Activated CD4-positive, alpha-beta T cell treated with anti-CD3 and anti-CD28 coated beads for 48 hours (primary cell): ENCODE measurements around the gene RYR3.

ENCODE experiments used
- DNase-seq: peaks from one replicate; pipeline ENCODE4 v3.0.0-alpha.2; 2020

The RYR3 gene

DNA sequence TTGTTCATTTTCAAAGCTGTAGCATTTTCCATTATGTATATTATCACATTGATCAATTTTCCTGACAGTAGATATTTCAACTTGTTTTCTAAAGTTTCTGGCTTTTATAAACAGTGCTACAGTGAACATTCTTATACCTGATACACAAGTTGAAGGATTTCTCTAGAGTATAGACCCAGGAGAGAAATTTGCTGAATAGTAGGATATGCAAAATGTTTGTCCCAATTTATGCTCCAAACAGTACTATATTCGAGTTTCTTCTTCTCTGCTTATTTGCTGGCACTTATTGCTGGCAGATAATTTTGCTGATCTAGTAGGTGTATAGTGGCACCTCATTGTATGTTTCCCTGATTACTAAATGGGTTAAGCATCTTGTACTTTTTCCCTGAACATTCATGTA is 540.3 kb downstream of the RYR3 start:
- DNase-seq: no peak

DNA sequence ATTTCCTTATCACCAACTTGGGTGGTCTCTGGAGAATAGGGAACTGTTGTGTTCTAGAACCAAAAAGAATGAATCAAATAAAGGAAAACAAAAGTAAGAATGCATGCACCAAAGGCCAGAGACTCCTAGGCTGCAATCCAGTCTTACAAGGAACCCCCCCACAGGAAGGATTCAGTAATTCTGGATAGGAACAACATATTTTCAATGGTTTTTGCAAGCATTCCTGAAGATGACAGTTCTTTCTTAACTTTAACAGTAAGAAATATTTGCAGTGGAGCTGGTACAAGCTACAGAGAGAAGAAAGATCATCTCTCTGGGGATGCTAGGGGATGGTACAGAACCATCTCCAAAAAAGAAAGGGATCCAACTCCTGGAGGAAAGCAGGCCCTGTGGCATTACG is 541.3 kb downstream of the RYR3 start:
- no peak for DNase-seq

DNA sequence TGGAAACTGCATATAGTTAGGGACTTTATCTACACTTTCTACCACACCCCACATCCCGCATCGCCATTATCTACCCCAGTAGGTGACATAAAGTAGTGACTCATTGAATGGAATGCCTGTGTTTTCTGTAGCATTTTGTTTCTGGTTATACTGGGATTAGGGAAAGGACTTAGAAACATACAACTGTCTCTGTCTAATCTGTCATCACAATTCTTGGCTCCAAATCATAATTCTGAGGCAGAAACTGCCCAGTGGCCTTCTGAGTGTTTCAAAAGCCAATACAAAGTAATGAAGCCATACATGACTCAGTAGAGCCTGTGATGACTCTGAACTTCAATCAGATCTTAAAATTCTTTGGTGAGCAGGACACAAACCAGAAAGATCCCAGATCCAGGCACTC is 541.8 kb downstream of the RYR3 start:
- no peak for DNase-seq

GRCh38 chr15:33857726-33858125 is 547.0 kb downstream of the RYR3 start:
- no peak for DNase-seq

GRCh38 chr15:33858836-33859235 is 548.1 kb downstream of the RYR3 start:
- DNase-seq: no peak

GRCh38 chr15:33859992-33860545 is 549.3 kb downstream of the RYR3 start:
- DNase-seq: no peak

- no peak for DNase-seq
These were observed 550.0 kb downstream of the RYR3 start for GRCh38 chr15:33860754-33861153.

DNA sequence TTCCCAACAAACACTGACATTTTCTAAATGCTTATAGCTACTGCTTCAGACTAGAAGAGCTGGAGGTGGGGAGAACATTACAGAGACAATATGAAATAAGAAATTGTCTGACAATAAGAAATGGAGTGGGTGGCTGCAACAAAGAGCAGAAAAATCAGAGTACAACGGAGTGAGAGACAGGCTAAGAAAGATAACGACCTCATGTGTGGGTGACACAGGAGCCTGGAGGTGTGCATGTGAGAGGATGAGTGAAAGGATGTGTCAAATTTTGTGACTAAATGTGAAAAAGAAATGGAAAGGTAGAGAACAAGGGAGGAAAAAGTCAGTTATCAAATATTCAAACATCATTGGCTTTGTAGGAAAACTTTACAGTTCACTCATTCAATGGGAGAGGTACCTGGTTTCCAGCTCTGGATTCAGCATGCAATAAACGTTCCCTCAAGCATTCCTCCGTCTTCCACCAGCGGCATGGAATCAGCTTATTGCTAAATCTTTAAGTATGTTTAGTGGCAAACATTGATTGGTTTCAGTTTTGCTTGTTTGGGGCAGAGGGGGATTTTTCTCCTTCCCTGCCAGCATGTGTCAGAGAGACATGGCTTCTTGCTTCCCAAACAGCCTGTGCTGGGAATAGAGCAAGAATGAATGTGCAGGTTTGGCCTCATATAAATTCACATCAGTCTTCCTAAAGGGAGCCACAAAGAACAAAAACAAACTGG is 553.8 kb downstream of the RYR3 start:
- no peak for DNase-seq

DNA sequence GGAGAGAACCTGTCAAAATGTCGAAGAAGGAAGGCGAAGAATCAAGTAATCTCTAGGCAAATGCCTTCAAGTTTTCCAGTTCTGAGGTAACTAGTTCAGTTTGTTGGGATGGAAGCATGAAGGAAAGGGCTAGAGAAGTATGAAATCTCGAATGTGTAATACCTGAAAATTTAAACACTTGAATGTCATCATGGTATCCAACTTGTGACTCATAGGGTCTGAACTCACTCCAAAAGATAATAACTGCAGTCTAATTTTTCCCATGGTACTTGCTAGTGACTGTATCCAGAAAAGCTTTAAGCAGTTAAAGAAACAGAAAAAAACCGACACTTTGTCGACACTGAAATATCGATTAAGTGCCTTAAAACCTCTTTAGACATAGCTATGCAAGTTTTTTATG is 554.6 kb downstream of the RYR3 start:
- DNase-seq: no peak

DNA sequence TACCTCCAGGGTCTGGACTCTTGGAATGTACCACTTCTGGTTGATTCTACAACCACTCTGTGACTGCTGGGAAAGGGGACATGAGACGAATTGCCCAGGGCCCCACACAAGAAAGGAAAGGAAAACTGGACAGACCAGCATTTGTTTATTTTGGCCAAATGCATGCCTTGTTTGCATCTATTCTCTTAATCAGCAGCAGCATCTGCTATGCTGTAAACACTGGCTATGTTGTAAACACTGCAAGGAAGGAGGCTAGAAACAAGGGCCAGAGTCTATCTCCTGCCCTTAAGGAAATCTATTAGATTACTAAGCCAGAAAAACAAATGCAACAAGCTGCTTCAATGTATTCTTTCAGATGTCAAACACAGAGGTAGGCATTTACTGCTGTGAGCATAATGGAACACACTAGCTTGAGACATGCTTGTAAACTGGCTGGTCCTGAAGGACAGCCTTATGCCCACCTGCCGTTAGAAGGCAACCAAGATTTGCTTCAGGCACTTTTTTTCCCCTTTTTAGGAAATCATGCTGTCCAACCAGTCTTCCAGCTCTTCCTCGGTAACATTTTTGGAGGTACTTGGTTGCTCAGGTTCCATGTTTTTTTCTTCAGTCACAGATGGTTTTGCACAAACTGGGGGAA is 555.5 kb downstream of the RYR3 start:
- DNase-seq: no peak

GRCh38 chr15:33871980-33872379 is 561.2 kb downstream of the RYR3 start:
- no peak for DNase-seq

- DNase-seq: no peak
These were observed 561.8 kb downstream of the RYR3 start for GRCh38 chr15:33872416-33873106.

DNA sequence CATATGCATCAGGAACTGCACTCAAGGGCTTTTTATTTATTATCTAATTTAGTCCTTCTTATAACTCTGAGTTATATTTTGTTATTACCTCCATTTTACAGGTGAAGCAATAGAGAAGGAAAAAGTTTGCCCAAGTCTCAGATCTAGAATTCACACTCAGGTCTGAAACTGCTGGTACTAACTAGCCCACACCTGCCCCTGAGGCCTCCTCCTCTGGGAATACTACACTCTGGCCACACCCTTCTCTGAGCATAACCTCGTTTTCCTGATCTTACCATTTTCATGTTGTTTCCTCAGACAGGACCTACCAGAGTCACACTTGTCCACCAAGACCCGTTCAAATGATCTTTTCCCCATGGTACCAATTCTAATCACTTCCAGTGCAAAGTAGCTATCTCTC is 563.4 kb downstream of the RYR3 start:
- DNase-seq: no peak

DNA sequence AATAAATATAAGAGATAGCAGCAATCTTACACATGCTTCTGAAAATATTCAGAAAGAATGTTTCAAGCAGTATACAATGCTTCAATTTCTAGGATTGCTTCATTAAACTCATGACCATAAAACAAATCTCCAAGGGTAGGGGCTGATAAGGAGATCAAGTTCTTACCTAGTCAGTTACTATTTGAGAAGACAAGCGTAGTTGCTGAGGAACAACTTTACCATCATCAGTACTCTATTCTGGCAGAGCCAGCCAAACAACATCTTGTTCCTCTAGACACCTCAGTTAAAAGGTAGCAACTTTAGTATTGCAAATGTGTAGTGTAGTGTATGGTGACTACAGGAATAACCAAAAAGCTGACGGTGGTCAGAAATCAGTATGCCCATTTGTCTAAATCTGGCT is 572.2 kb downstream of the RYR3 start:
- DNase-seq: no peak

DNA sequence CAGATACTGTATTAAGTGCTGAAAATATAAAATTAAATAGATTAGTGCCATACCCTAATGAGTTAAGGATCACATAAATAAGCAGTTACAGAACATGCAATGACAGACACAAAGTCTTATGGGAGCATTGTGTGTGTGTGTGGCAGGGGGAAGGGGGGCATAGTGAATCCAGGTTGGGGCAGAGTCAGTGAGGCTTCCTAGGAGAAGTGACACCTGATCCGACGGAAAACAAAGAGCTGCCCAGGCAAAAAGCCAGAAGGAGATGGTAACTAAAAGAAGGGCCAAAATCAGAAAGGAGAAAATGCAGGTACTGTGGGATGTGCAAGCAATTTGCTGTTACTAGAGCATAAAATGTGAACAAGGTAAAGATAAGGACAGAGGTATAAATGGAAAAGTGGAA is 577.4 kb downstream of the RYR3 start:
- no peak for DNase-seq

GRCh38 chr15:33894193-33894592 is 583.4 kb downstream of the RYR3 start:
- DNase-seq: no peak

DNA sequence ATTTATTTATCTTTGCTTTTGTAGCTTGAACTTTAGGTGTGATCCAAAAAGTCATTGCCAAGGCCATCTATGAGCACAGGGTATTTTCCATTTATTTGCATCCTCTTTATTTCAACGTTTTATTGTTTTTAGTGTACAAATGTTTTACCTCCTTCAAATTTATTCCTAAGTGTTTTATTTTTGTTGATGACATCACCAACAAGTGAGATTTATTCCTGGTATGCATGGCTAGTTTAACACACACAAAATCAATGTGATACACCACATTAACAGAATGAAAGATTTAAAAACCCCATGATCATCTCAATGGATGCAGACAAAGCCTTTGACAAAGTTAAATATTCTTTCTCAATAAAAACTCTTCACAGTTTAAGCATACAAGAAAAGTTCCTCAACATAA is 591.3 kb downstream of the RYR3 start:
- DNase-seq: no peak

DNA sequence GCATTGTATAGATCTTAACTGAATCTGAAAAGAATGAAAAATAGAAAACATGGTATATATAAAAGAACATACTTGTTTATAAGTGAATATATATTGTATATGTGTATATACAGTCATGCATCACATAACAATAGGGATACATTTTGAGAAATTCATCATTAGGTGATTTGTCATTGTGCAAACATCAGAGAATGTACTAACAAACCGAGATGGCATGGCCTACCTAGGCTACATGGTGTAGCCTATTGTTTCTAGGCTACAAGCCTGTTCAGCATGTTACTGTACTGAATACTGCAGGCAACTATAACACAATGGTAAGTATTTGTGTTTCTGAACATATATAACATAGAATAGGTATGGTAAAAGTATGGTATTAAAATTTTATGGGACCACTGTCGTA is 592.9 kb downstream of the RYR3 start:
- no peak for DNase-seq

- no peak for DNase-seq
These were observed 596.6 kb downstream of the RYR3 start for GRCh38 chr15:33907326-33907725.

DNA sequence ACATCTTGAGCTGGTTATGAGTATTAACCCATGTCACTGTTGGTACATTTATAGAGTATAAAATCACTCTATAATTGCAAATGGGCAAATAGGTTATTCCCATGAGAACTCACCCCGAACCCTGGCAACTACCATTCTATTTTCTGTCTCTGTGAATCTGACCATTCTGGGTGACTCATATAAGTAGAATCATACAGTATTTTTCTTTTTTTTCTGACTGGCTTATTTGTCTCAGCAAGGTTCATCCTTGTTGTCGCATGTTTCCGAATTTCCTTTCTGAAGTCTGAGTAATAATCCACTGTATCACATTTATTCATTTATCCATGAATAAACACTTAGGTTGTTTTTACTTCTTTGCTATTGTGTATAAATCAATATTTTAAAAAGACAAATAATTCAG is 597.6 kb downstream of the RYR3 start:
- DNase-seq: no peak

DNA sequence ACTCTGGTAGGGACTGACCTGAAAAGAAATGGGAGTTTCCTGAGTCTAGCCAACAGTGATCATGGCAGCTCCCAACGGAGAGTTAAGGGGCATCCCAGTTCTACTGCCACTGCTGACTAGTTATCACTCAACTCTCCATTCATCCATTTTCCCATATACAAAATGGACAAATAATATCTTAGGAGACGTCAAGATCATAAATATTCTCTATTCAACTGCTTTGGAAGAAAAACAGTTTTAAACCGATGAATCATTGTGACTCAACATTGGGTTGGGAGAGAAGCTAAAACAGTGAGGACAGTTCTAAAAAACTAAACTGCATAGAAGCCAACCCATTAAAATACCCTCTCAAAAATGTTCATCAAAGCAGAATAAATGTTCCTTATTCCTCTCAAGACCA is 600.0 kb downstream of the RYR3 start:
- DNase-seq: no peak

- no peak for DNase-seq
These were observed 601.6 kb downstream of the RYR3 start for GRCh38 chr15:33912326-33912725.

DNA sequence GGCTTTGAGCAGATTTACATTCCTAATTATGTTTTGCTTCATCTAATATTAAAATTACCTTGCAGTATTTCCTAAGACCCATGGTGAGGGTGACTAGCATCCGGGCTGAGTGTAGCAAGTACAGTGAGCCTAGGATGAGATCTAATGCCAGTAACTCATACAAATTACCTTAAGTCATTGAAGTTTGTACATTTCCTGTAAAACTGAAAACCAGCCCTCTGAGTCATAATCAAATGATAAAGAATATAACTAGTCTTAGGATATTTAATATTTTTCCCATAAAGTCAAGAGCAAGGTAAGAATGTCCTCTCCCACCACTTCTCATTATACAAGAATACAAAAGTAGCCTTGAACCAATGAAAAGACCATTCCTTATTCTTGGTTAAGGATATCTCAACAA is 602.7 kb downstream of the RYR3 start:
- no peak for DNase-seq
